Measurements from ENCODE around the gene CDH15.
"Not testable (repeated sequence)": the region's sequence is repeated elsewhere in the genome, so short reads cannot be mapped to it uniquely, and the experiment has no call there.

DNA sequence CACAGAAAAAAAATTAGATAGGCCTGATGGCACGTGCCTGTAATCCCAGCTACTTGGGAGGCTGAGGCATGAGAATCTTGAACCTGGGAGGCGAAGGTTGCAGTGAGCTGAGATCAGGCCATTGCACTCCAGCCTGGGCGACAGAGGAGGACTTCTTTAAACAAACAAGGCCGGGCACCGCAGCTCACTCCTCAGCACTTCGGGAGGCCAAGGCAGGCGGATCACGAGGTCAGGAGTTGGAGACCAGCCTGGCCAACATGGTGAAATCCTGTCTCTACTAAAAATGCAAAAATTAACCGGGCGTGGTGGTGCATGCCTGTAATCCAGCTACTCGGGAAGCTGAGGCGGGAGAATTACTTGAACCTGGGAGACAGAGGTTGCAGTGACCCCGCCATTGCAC is 72.7 kb downstream of the CDH15 start:
- TF ChIP-seq, protein P1, sequence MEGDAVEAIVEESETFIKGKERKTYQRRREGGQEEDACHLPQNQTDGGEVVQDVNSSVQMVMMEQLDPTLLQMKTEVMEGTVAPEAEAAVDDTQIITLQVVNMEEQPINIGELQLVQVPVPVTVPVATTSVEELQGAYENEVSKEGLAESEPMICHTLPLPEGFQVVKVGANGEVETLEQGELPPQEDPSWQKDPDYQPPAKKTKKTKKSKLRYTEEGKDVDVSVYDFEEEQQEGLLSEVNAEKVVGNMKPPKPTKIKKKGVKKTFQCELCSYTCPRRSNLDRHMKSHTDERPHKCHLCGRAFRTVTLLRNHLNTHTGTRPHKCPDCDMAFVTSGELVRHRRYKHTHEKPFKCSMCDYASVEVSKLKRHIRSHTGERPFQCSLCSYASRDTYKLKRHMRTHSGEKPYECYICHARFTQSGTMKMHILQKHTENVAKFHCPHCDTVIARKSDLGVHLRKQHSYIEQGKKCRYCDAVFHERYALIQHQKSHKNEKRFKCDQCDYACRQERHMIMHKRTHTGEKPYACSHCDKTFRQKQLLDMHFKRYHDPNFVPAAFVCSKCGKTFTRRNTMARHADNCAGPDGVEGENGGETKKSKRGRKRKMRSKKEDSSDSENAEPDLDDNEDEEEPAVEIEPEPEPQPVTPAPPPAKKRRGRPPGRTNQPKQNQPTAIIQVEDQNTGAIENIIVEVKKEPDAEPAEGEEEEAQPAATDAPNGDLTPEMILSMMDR (IDR thresholded peaks at IDR 0.05; ENCODE audit: insufficient read depth, low read length, poor library complexity, severe bottlenecking): not testable (repeated sequence)
- not testable (repeated sequence) for TF ChIP-seq EZH2phosphoT487 (conservative IDR thresholded peaks at IDR 0.05; ENCODE audit: low read length)

All from SU-DHL-6 (cell line).